Measurements from ENCODE around the gene LNPEP.
A peak's percentile ranks its signal among the peaks of the same experiment; 100 is the strongest.
"Not testable (repeated sequence)": the region's sequence is repeated elsewhere in the genome, so short reads cannot be mapped to it uniquely, and the experiment has no call there.

The LNPEP gene

DNA sequence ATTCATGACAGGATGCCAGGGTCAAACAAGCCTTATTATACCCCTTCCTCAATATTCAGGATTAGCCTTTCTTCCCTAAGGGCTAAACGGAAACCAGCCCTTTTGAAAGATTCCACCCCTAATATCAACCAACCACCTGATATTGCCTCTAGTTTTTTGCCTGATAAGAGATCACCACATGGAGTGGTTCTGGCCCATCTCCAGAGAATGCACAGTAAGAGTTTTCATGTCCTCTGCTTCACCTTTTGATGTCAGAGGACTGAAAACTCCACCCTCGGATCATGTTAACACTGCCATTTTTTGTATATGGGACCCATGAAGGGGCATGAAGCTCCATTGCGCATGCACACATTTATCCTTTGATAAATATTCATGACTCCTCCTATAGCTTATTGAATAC, 5.8 kb upstream of the LNPEP start:
- DNase-seq (ENCODE audit: low spot score), result no peak

DNA sequence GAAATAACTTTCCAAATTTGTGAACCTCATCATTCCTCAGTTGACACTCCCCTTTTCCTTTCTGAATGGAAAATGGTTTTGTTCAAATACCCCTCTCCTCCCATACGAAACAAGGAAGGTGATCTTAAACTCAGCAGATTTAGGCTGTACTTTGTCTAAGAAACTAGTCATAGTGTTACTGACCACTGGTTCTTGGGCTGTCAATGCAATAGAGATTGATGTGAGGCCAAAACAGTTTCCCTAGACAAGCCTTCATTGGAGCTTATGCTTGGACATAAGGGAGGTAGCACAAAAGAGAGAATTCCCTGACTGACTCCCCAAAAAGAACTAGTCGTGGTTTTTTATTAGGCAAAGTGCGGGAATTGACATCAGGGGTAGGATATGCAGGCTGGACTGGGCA, 5.3 kb upstream of the LNPEP start:
- DNase-seq (ENCODE audit: low spot score), result no peak

DNA sequence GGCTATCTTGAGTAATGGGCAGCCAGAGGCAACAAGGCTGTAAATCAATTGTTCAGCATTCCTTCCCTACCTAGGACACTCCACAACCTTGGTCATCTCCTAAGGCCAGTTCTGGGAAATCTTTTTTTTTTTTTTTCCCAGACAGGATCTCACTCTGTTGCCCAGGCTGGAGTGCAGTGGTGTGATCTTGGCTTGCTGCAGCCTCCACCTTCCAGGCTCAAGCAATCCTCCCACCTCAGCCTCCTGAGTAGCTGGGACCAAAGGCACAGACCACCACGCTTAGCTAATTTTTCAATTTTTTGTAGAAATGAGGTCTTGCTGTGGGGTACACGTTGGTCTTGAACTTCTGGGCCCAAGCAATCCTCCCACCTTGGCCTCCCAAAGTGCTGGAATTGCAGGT, 4.8 kb upstream of the LNPEP start:
- DNase-seq (ENCODE audit: low spot score), result not testable (repeated sequence)

DNA sequence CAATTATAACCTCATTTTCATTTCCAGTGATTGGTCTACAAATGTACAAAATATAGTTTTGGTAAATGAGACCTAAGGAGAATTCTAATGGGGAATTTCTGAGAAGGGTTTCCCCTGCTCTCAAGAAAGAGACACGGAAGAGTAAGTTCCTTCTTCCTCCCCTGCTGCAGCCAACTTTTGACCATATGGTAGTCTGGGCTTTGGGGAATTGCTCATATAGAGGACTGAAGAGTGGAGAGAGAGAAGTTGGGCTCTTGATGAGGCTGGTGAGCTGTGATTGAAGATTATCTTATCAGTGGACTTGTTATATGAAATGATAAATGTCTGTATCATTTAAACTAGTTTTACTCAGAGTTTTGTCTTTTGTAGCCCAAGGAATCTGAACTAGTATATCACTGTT, 4.3 kb upstream of the LNPEP start:
- DNase-seq (ENCODE audit: low spot score), result no peak

DNA sequence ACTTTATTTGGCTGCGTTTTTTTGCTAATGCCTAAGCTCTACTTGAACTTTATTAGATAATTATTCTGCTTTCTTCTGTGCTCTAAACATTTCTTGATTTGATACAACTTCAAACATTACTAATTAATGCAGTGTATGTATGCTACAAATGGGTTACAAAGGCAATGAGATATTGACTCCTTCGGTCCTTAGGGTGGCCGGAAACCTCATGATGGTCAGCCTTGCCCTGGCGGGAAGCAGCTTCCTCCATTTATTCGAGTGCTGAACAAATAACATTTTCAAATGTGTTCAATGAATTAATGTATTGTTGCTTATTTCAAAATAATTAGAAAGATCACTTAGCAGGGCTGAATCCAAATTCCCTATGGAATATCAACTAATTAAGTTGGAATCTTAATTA, 3.9 kb upstream of the LNPEP start:
- DNase-seq (ENCODE audit: low spot score), result no peak

DNA sequence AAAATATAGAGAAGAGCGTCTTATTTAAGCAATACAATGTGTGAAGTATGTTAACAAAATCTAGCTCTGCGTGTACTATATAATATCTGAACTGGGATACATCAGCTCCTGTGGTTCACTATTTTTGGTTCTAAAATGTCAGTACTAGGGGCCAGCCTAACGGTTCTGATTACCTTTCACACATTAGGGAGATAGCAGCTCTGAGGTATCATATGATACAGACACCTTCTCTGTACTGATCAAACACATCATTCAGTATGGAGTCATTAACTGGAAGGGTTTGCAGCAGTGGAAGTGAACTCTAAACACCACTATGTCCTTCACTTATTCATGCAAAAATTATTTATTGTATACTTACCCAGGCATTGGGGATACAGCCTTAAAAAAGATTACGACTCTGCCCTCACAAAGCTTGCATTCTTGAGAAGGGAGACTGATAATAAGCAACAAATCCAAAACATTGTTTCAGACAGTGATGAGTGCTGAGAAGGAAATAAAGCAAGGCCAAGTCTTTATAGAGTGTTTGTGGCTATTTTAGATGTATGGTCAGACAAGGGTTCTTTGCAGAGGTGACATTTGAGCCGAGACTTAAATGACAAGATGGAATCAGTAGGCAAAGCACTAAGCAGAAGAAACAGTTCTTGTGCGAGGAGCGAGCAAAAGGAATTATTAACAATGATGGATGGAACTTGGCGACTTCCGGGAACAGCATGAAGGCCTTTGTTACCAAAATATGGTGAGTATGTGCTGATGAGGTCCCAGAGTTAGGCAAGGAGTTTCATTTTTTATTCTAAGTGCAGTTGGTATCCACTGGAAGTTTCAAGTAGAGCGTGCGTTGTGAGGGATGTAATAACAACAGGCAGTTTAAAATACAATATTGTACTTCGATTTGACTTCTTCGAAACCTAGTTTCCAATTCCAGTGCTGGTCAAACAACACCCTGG, 1.8 kb upstream of the LNPEP start:
- peak; percentile 59 for DNase-seq (ENCODE audit: low spot score)

DNA sequence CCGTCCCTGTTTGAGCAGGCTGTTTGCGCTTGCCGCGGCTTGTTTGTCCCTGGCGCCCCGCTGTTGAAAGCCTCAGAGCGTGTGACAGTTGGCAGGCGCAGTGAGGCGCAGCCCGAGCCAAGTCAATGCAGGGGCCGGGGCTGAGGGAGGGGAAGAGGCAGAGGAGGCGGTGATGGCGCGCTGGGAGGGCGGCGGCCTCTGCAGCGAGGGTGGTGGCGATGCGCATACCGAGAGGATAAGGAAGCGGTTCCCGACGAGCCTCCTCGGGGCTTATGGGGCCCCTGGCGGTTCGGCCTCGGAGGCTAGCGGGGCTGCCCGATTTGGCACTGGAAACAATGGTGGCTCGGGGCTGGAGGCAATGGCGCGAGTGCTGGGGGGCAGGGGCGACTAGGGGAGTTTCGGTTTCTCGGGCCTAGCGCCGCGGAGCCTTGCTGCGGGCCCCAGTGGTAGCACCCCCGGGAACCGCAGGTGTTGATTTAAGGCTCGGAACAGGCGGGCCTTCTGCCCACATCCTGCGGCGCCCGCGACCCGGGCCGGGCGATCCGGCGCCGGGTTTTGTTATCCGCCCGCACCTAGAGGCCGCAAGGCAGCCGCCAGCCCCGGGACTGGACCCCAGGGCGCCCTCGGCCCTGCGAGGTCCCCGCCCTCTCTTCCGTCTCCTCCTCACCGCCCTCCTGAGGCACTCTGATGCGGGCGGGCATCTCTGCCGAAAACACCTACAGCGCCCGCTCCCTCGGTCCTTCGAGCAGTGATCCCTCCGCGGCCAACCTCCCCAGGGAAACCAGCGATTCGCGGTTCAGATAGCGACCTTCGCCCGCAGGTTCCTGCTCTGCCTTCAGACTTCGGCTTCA, 947 bp upstream of the LNPEP start:
- peak; percentile 98 for DNase-seq (ENCODE audit: low spot score)

DNA sequence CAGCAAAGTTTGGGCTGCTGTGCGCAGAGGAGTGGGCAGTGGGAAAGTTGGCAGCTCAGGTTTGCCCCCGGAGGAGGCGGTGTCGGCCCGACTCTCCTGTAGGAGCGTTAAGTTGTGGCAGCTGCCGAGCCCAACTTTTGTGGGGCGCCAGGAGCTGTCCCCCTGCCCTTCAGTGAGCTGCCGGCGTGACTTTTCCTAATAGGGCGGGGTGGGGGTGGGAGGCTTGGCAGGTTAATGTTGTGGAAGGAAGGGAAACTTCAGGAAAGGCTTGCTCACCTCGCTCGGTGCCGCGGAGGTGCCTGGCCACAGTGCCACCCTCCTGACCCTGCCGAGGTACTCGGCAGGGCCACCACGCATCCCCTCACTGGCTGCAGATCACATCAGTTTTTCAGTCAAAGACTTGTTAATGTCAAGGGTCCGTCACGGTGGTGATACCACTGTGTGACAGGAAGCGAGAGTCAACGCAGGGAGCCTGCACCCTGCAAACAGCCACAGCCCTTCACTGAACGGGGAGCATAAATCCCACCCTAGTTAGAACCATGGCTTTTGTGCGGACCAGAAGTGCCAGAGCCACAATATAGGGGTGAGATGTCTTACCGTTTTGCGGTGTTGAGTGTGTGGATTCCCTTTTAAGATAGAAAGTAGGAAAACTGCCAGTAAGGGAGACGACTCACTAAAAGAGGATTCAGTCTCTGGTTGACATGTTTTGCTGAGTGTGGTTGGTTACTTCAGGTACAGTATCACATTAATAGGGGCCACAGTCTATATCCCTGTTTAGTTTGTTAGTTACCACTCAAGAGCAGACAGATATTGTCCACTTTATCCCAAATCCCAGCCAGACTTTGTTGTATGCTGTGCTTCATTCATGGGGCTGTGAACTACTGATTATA, 796 bp downstream of the LNPEP start:
- DNase-seq (ENCODE audit: low spot score), result peak; percentile 51

DNA sequence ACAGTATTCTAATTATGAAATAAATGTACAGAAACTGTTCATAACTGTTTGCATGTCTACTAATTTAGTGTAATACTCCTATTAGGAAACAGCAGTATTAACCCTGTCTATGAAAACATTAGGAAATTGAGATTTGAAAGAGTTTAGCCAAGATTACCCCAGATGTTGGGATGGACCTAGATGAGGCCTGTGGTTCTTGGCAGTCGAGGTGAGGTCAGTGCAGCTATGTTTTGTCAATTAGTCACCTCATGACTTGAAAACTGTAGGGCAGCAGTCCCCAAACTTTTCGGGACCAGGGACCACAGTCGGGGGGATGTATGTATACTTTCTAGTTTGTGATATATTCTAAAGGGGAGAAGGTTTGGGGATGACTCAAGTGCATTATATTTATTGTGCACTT, 4.7 kb downstream of the LNPEP start:
- no peak for DNase-seq (ENCODE audit: low spot score)

DNA sequence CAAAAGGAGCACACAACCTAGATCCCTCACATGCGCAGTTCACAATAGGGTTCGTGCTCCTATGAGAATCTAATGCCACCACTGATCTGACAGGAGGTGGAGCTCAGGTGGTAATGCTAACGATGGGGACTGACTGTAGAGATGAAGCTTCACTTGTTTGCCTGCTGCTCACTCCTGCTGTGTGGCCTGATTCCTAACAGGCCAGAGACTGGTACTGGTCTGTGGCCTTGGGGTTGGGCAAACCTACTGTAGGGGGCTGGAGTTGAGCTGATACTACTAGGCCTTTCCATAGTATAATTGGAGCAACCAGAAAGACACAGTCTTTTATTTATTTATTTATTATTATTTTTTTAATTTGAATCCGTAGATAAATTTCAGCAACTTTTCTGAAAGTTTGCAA, 5.3 kb downstream of the LNPEP start:
- DNase-seq (ENCODE audit: low spot score), result no peak

DNA sequence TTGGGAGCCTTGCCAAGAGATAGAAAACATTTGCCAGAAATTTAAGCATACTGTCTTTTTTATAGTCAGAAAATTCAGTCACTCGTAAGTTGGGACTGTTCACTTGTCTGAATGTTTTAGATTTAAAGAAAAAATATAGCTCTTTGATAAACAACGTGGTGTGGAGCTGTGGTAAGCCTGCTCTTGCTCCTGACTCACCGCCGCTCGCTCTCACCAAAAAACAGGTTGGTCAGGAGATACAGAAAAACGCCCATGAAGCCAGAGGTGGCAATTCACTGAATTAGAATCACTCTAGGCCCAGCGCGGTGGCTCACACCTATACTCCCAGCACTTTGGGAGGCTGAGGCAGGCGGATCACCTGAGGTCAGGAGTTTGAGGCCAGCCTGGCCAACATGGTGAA, 6.2 kb downstream of the LNPEP start:
- DNase-seq (ENCODE audit: low spot score), result no peak

DNA sequence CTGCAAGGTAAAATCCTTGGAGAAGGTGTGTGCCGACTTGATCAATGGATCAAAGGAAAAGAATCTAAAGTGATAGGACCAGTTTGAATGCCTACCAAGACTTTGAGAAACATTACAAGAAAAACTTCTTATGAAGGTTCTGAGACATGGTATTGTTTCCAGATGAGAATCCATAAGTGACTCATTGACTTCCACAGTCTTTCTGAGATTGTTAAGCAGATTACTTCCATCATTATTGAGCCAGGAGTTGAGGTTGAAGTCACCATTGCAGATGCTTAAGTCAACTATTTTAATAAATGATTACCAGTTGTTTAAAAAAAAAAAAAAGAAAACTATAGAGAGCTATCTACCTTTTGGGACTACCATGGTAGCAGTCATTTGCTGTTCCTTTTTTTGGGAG, 7.0 kb downstream of the LNPEP start:
- no peak for DNase-seq (ENCODE audit: low spot score)

DNA sequence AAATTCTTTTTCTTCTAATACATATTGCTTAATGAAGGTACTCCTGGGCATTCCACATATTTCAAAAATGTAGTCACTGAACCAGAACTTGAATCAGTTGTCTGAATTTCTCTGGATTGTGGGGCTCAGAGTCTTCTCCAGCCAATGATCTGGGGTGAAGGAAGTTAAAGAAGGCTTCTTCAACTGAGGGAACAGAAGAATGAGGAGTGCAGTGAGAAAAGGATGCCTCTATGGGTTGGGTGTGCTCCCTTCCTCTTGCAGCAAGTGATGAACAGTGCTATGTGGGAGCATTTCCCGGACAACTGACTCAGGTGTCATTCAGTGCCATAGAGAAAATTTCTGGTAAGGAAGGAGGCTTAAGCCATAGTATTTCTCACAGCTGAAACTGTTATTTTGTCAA, 7.9 kb downstream of the LNPEP start:
- DNase-seq (ENCODE audit: low spot score), result no peak

DNA sequence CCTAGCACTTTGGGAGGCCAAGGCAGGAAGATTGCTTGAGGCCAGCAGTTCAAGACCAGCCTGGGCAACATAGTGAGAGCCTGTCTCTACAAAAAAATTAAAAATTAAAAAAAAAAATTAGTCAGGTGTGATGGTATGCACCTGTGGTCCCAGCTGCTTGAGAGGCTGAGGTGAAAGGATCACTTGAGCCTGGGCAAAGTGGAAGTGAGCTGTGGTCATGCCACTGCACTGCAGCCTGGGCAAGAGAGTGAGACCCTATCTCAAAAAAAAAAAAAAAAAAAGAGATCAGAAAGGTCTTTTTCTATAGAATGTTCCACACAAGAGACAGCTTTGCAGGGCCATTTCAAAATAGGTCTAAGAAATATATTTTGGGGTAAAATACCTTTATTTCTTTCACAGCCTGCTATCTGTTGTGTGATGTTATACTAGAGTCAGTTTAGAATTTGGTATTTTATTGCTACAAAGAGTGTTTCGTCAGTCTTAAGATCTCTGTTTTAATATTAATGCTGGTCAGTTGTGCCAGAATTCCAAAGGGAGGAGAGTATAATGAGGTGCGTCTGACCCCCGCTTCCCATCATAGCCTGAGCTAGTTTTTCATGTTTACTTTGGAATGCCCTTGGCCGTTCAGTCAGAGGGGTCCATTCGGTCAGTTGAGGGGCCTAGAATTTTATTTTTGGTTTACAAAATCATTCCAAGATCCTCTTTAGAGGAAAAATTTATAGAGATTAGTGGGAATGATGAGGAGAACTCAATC, 9.4 kb downstream of the LNPEP start:
- DNase-seq (ENCODE audit: low spot score), result no peak

DNA sequence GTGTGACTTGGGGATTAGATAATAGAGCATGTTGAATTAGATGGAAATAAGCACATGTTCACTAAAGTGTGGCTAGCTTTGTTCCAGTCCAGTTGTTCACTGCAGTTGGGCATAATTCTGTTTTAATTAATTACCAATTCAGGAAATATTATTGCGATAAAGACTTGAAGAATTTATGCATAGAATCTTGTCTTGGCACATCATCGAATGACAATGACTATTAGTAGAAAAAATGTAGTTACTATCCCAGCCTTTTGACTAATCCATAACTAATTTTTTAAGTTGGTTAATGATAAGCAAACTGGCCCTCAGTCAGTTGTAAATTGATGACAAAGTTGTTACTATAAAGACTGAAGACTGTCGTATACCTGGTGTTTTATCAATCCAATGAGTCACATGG, 10.5 kb downstream of the LNPEP start:
- DNase-seq (ENCODE audit: low spot score), result no peak

DNA sequence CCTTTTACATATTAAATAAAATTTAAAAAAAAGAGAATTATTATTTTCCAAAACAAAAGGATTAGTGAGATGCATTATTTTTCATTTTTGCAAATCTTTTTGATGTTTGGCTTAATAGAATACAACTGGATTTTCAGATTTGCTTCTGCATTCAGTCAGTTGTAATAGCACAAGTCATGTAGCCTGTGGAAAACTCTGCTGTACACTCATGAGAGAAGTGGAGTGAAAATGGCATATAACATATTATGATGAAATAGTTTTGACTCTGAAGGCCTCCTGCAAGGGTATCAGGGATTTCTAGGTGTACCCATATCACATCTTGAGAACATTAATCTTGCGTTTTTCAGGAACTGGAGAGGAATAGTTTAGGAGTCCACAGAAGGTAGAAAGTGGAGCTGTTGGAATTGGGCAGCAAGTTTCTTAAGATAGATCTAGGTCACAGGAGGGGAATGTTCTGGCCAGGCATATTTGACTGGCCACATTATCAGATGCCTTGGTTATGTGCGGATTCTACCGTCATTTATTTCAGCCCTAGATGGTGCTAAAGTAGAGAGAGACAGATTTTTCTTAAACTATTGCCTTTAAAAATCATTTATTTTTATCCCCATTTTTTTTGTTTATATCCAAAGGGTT, 16.4 kb downstream of the LNPEP start:
- no peak for DNase-seq (ENCODE audit: low spot score)

DNA sequence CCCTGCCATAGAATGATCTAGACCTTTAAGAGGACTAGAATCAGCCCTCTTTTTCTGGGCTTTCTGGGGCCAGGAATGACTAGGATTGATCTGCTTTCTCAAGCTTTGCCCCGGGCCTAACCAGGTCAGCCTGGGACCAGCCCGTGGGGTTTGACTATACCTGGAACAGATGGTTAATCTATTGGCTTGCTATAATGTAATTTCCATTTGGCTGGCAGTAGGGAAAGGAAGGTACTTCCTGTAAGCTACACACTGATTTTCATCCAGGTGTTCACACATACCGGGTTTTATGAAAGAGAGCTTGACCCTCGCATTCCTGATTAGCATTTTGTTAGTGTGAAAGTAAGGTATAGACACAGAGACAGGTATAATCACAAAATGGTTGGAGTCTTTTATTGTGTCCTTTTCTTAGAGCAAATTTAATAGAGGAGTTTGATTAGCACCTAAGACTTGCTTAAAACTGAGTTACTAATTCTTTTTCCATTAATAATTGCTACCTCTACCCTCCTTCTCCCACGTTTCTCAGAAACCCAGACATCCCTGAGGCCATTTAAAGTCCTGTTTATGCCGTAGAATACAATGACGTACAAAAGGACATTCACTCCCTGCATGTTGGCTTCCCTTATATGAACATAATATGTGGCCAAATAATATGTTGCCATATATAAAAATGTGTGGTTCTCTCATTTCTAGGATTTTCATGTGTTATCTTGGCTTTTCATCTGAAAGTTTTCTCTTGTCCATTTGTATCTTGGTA, 17.3 kb downstream of the LNPEP start:
- no peak for DNase-seq (ENCODE audit: low spot score)

DNA sequence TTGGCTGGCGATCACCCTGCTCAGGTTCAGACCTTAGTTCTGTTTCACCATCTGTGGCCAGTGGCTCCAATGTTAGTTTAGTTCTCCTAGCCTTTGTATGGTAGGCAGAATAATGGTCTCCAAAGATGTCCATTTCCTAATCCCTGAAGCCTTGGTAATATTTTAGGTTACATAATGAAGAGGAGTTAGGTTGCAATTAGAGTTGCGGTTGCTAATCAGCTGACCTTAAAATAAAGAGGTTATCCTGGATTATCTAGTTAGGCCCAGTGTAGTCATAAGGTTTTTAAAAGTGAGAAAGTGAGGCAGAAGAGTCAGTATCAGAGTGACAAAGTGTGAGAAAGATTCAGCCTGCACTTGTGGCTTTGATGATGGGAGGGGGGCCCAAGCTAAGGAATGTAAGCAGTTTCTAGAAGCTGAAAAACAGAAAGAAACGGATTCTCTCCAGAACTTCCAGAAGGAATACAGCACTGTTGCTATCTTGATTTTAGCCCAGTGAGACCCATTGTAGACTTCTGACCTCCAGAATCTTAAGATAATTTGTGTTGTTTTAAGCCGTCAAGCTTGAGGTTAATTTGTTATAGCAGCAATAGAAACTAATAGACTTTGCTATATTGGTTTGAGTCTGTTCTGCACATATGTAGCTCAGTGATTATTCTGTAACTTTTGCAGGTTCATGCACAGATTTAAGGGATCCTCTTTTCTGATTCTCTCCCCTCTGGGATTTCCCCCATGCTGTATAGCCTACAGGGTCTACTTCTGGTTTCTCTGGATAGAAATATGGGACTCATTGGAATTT, 21.6 kb downstream of the LNPEP start:
- no peak for DNase-seq (ENCODE audit: low spot score)

DNA sequence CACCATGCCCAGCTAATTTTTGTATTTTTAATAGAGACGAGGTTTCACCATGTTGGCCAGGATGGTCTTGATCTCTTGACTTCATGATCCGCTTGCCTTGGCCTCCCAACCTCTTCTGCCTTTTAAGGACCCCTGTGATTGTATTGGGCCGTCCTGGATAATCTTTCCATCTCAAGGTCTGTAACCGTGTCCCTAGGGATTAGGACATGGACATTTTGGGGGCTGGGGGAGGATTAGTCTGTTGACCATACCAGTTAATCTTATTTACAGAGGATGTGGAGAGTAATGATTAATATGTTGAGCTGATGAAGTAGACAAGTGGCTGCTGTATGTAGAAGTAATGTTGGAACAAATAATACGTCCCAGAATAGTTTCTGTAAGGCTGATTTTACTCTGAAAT, 23.1 kb downstream of the LNPEP start:
- DNase-seq (ENCODE audit: low spot score), result no peak
